ENCODE results near the gene SPNS2. TPM values are rescaled to one million over a fixed set of nuclear protein-coding genes. Genes with fewer than 3 reads are reported as not detected.

SPNS2 gene
- total RNA-seq, 5 donors from 2014 or later (not counting 1 experiment from before 2014, with no cell fraction given): 0.30 to 0.75 (median 0.53) TPM

DNA sequence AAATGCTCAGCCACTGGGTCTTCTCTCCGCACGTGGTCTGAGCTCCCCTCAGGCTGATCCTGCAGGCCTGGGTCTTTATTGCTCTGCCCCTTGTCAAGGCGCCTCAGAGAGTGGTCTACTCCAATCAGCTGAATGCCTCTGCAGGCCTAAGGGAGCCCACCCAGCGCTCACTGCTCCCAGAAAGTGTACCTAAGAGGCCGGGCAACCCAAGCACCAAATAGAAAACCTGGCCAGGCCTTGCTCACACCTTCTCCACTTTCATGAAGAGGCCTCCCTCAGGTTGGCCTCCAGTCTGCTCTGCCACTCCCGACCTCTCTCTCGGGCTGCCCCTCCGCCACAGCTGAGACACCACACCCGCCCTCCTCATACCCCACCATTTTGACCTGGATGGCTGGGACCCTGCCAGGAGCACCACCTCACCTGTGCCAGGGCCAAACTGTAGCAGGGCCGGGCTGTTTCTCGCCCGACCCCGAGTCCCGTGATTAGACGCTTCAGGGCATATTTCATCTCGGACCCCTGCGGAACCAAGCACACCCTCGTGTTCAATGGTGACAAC is 55.8 kb downstream of the SPNS2 start:
- no peaks in the 10 kb centered on the region for H3K27me3 Mint-ChIP-seq
- Histone ChIP-seq H3K4me1 (ENCODE audit: control insufficient read depth in 1 of 2, extremely low read depth in 1 of 2, insufficient read depth in 2 of 2, low read length in 2 of 2) (peaks cover 9 to 25% of the 10 kb centered on the region in 2 experiments), H3K27ac (ENCODE audit: low read length) (no peak overlapping the region), H3K9me3 (no peaks in the 10 kb centered on the region), H3K4me3 (ENCODE audit: control insufficient read depth in 1 of 2, extremely low read depth in 1 of 2, low read length in 1 of 2) (peak overlapping the region; percentile 82 to 87), H3K27me3 (replicated peaks in 1 of 2; ENCODE audit: control insufficient read depth in 2 of 2, extremely low read depth in 1 of 2, insufficient read depth in 2 of 2, low read length in 1 of 2) (no peaks in the 10 kb centered on the region), H3K36me3 (ENCODE audit: control insufficient read depth in 2 of 2, extremely low read depth in 1 of 2, insufficient read depth in 1 of 2, low read length in 1 of 2) (peaks cover 24 to 39% of the 10 kb centered on the region in 2 donors)
- peaks cover 20% of the 10 kb centered on the region for H3K36me3 Mint-ChIP-seq
- H3K27ac Mint-ChIP-seq: peak overlapping the region; percentile 27 to 98
- ATAC-seq (replicated peaks in 1 of 4): no peak
- peaks cover 23 to 29% (median 26%) of the 10 kb centered on the region in 3 donors for H3K4me1 Mint-ChIP-seq
- ChIA-PET CTCF (no interaction called here), POLR2A (interaction anchor here in 1 of 2 donors (0.7 kb wide), 1 partner anchor 584 kb away, joined by 3 read pairs; no protein-coding TSS in a partner anchor)
- H3K9me3 Mint-ChIP-seq: no peaks in the 10 kb centered on the region
- 8% methylated on average over 18 of the region's 18 CpGs for WGBS (ENCODE audit: insufficient coverage)
- H3K4me3 Mint-ChIP-seq: peak overlapping the region; percentile 87 to 94 (median 94)
- DNase-seq: peak in 1 of 35 experiments; percentile 6

DNA sequence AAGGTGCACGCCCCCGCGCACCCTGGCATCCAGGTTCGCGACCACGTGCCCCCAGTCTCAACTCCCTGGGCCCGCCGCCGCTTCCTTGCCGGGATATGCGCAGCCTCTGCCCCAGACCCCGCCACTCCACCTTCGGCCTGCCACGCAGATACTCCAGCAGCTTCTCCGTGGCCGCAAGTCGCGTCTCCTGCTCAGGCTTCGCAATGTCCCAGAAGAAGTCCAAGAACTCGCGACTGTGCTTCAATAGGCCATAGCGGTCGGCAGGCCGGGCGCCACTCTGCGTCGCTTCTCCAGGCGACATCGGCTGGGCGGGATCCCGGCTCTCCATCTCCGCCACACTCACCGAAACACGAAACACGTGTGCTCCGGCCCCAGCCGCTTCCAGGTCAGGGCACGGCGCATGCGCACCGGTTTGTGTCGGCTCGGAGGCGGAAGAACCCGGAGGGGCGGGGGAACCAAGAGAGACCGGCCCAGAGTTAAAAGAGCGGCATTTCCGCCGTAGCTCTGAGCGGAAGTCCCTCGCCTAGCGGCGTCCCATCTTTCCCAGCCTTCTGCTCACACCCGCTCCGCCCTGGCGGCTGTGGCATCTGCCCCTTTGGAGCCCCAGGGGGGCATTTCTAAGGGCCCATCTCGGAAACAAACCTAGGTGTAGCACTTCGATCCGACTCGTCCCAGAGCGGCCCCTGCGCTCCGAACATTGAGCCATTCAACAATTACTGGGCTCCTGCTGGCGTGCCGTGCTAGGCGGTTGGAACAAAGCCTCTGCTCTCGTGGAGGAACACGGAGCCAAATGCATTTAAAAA is 56.5 kb downstream of the SPNS2 start, which contains the start of gene MYBBP1A:
MYBBP1A (minus strand) TSS at position 388 of the 803 bp plus-strand sequence; CDS start at position 328, 60 bp downstream.
- peak; percentile 94 to 96 (median 96) for ATAC-seq (replicated peaks in 1 of 4)
- CTCF ChIA-PET: interaction anchor here in 1 of 2 donors (0.6 kb wide), 1 partner anchor 146 kb away, joined by 3 read pairs; no protein-coding TSS in a partner anchor
- Mint-ChIP-seq H3K27ac (peak within 1 kb of the TSS; percentile 97 to 98), H3K4me3 (peak within 1 kb of the TSS; percentile 87 to 94 (median 94)), H3K9me3 (no peaks in the 10 kb centered on the region), H3K4me1 (peaks cover 23 to 29% (median 26%) of the 10 kb centered on the region in 3 donors), H3K36me3 (peaks cover 15% of the 10 kb centered on the region), H3K27me3 (no peaks in the 10 kb centered on the region)
- peaks cover 9 to 25% of the 10 kb centered on the region in 2 experiments for H3K4me1 ChIP-seq (ENCODE audit: control insufficient read depth in 1 of 2, extremely low read depth in 1 of 2, insufficient read depth in 2 of 2, low read length in 2 of 2)
- peak within 1 kb of the TSS; percentile 82 to 87 for H3K4me3 ChIP-seq (ENCODE audit: control insufficient read depth in 1 of 2, extremely low read depth in 1 of 2, low read length in 1 of 2)
- peaks cover 20 to 33% of the 10 kb centered on the region in 2 donors for H3K36me3 ChIP-seq (ENCODE audit: control insufficient read depth in 2 of 2, extremely low read depth in 1 of 2, insufficient read depth in 1 of 2, low read length in 1 of 2)
- under 1% methylated on average over 68 of the region's 69 CpGs for WGBS (ENCODE audit: insufficient coverage)
- H3K27me3 ChIP-seq (replicated peaks in 1 of 2; ENCODE audit: control insufficient read depth in 2 of 2, extremely low read depth in 1 of 2, insufficient read depth in 2 of 2, low read length in 1 of 2): no peaks in the 10 kb centered on the region
- POLR2A ChIA-PET: interaction anchor here in 1 of 2 donors (0.7 kb wide), 1 partner anchor 107 kb away, joined by 3 read pairs; no protein-coding TSS in a partner anchor
- H3K9me3 ChIP-seq: no peaks in the 10 kb centered on the region
- DNase-seq: peak; percentile 88 to 98 (median 94)
- H3K27ac ChIP-seq (ENCODE audit: low read length): peak within 1 kb of the TSS; percentile 80

GRCh38 chr17:4555873-4556759 is 57.4 kb downstream of the SPNS2 start:
- Mint-ChIP-seq H3K4me1 (peaks cover 23 to 31% (median 26%) of the 10 kb centered on the region in 3 donors), H3K9me3 (no peaks in the 10 kb centered on the region), H3K27me3 (no peaks in the 10 kb centered on the region), H3K27ac (peak overlapping the region; percentile 97 to 98), H3K4me3 (peak overlapping the region; percentile 87 to 94 (median 94)), H3K36me3 (peaks cover 6% of the 10 kb centered on the region)
- ATAC-seq (replicated peaks in 1 of 4) (no peak), DNase-seq (no peak)
- 83% methylated on average over 9 of the region's 17 CpGs for WGBS (ENCODE audit: insufficient coverage)
- no peaks in the 10 kb centered on the region for H3K27me3 ChIP-seq (replicated peaks in 1 of 2; ENCODE audit: control insufficient read depth in 2 of 2, extremely low read depth in 1 of 2, insufficient read depth in 2 of 2, low read length in 1 of 2)
- H3K27ac ChIP-seq (ENCODE audit: low read length): peak overlapping the region; percentile 80
- peaks cover 9 to 25% of the 10 kb centered on the region in 2 experiments for H3K4me1 ChIP-seq (ENCODE audit: control insufficient read depth in 1 of 2, extremely low read depth in 1 of 2, insufficient read depth in 2 of 2, low read length in 2 of 2)
- H3K9me3 ChIP-seq: no peaks in the 10 kb centered on the region
- ChIA-PET POLR2A (interaction anchor here in 1 of 2 donors (0.7 kb wide), 1 partner anchor 106 kb away, joined by 3 read pairs; no protein-coding TSS in a partner anchor), CTCF (interaction anchor here (0.7 to 1.0 kb wide), 2 partner anchors 9 to 132 kb away, joined by 3 to 4 read pairs; no protein-coding TSS in a partner anchor)
- peak overlapping the region; percentile 82 to 87 for H3K4me3 ChIP-seq (ENCODE audit: control insufficient read depth in 1 of 2, extremely low read depth in 1 of 2, low read length in 1 of 2)
- peaks cover 12 to 23% of the 10 kb centered on the region in 2 donors for H3K36me3 ChIP-seq (ENCODE audit: control insufficient read depth in 2 of 2, extremely low read depth in 1 of 2, insufficient read depth in 1 of 2, low read length in 1 of 2)

- Mint-ChIP-seq H3K27ac (no peak overlapping the region), H3K36me3 (peaks cover 2% of the 10 kb centered on the region), H3K9me3 (no peaks in the 10 kb centered on the region), H3K4me1 (peaks cover 29 to 35% (median 29%) of the 10 kb centered on the region in 3 donors), H3K27me3 (no peaks in the 10 kb centered on the region), H3K4me3 (peak overlapping the region in 2 of 3 donors; percentile 9 to 87)
- H3K4me1 ChIP-seq (ENCODE audit: control insufficient read depth in 1 of 2, extremely low read depth in 1 of 2, insufficient read depth in 2 of 2, low read length in 2 of 2): peaks cover 9 to 25% of the 10 kb centered on the region in 2 experiments
- peaks cover 8 to 17% of the 10 kb centered on the region in 2 donors for H3K36me3 ChIP-seq (ENCODE audit: control insufficient read depth in 2 of 2, extremely low read depth in 1 of 2, insufficient read depth in 1 of 2, low read length in 1 of 2)
- H3K27me3 ChIP-seq (replicated peaks in 1 of 2; ENCODE audit: control insufficient read depth in 2 of 2, extremely low read depth in 1 of 2, insufficient read depth in 2 of 2, low read length in 1 of 2): no peaks in the 10 kb centered on the region
- ChIA-PET CTCF (interaction anchor here (0.6 to 1.0 kb wide), 3 partner anchors 9 to 133 kb away, joined by 3 to 4 read pairs (median 4); no protein-coding TSS in a partner anchor), POLR2A (interaction anchor here in 1 of 2 donors (0.6 kb wide), 2 partner anchors 12 to 614 kb away, joined by 3 to 4 read pairs; no protein-coding TSS in a partner anchor)
- 92% methylated on average over 2 of the region's 4 CpGs for WGBS (ENCODE audit: insufficient coverage)
- no peaks in the 10 kb centered on the region for H3K9me3 ChIP-seq
- H3K4me3 ChIP-seq (ENCODE audit: control insufficient read depth in 1 of 2, extremely low read depth in 1 of 2, low read length in 1 of 2): no peak overlapping the region
- H3K27ac ChIP-seq (ENCODE audit: low read length): no peak overlapping the region
- DNase-seq: no peak
- ATAC-seq (replicated peaks in 1 of 4): no peak
Measured at GRCh38 chr17:4556996-4557395, 58.3 kb downstream of the SPNS2 start.

- no peaks in the 10 kb centered on the region for H3K9me3 ChIP-seq
- Mint-ChIP-seq H3K4me3 (peak overlapping the region in 1 of 3 donors; percentile 9), H3K27ac (no peak overlapping the region), H3K4me1 (peaks cover 37 to 43% (median 37%) of the 10 kb centered on the region in 3 donors), H3K9me3 (no peaks in the 10 kb centered on the region), H3K36me3 (peaks cover 2% of the 10 kb centered on the region), H3K27me3 (no peaks in the 10 kb centered on the region)
- H3K27ac ChIP-seq (ENCODE audit: low read length): no peak overlapping the region
- ChIA-PET CTCF (interaction anchor here (0.6 to 1.0 kb wide), 2 partner anchors 8 to 9 kb away, joined by 4 read pairs; no protein-coding TSS in a partner anchor), POLR2A (interaction anchor here in 1 of 2 donors (0.6 kb wide), 2 partner anchors 12 to 613 kb away, joined by 3 to 4 read pairs; no protein-coding TSS in a partner anchor)
- H3K27me3 ChIP-seq (replicated peaks in 1 of 2; ENCODE audit: control insufficient read depth in 2 of 2, extremely low read depth in 1 of 2, insufficient read depth in 2 of 2, low read length in 1 of 2): no peaks in the 10 kb centered on the region
- no peak for ATAC-seq (replicated peaks in 1 of 4)
- WGBS (ENCODE audit: insufficient coverage): 80% methylated on average over 4 of the region's 6 CpGs
- DNase-seq: no peak
- H3K4me1 ChIP-seq (ENCODE audit: control insufficient read depth in 1 of 2, extremely low read depth in 1 of 2, insufficient read depth in 2 of 2, low read length in 2 of 2): peaks cover 9 to 30% of the 10 kb centered on the region in 2 experiments
- H3K36me3 ChIP-seq (ENCODE audit: control insufficient read depth in 2 of 2, extremely low read depth in 1 of 2, insufficient read depth in 1 of 2, low read length in 1 of 2): peaks cover 5 to 10% of the 10 kb centered on the region in 2 donors
- H3K4me3 ChIP-seq (ENCODE audit: control insufficient read depth in 1 of 2, extremely low read depth in 1 of 2, low read length in 1 of 2): no peak overlapping the region
Measured at GRCh38 chr17:4557626-4558346, 59.1 kb downstream of the SPNS2 start.
